ENCODE results near the gene PSMD3. TPM values are rescaled to one million over a fixed set of nuclear protein-coding genes. Genes with fewer than 3 reads are reported as not detected.

PSMD3 gene
- total RNA-seq: 10 to 100 TPM; 57.4 to 70.6 (median 65.5) TPM
- 10 to 100 TPM; 35.6 to 50.8 (median 43.5) TPM for polyA plus RNA-seq
- long read RNA-seq, donor 1, transcript PSMD3-201 (12 exons, 2,158 nt): major isoform, 20 of 58 reads
- long read RNA-seq, donor 1, partial matches to known transcripts: 37 of 58 reads
- long read RNA-seq, donor 1, other reads (novel, unspliced or antisense): 0 of 58 reads
- long read RNA-seq, donor 2, transcript PSMD3-201 (12 exons, 2,158 nt): major isoform, 19 of 27 reads
- long read RNA-seq, donor 2, partial matches to known transcripts: 8 of 27 reads
- long read RNA-seq, donor 2, other reads (novel, unspliced or antisense): 0 of 27 reads

GRCh38 chr17:39980351-39981206, at the start of gene PSMD3:
PSMD3 (plus strand) TSS chr17:39980807; CDS start chr17:39980971, 164 bp downstream.
- peaks cover 3 to 22% (median 16%) of the 10 kb centered on the region in 6 donors for H3K36me3 ChIP-seq
- H3K9me3 ChIP-seq: no peaks in the 10 kb centered on the region
- TF ChIP-seq POLR2AphosphoS5 (IDR thresholded peaks at IDR 0.05) (peak; percentile 97 to 99 (median 97)), CTCF (IDR thresholded peaks at IDR 0.05 in 8 of 11, conservative IDR thresholded peaks at IDR 0.05 in 3 of 11) (peak; percentile 79 to 99 (median 93)), POLR2A (IDR thresholded peaks at IDR 0.05) (peak; percentile 35 to 85 (median 64))
- no peaks in the 10 kb centered on the region for H3K27me3 ChIP-seq (replicated peaks in 1 of 7)
- peak; percentile 99 for DNase-seq
- peak within 1 kb of the TSS; percentile 67 to 95 (median 87) for H3K4me3 ChIP-seq
- peak within 1 kb of the TSS; percentile 91 to 98 (median 95) for H3K27ac ChIP-seq
- intact Hi-C loops (cut with DNase I; ENCODE audit: low total_unique reads): no loop called here
- peaks cover 17 to 55% (median 34%) of the 10 kb centered on the region in 6 donors for H3K4me1 ChIP-seq
- WGBS, 5 donors: 0 to 1% (median 0%) methylated on average over 48 to 84 of the region's 84 CpGs

- Histone ChIP-seq H3K4me1 (peaks cover 2 to 19% (median 10%) of the 10 kb centered on the region in 6 donors), H3K36me3 (no peaks in the 10 kb centered on the region), H3K9me3 (no peaks in the 10 kb centered on the region), H3K27me3 (replicated peaks in 1 of 7) (no peaks in the 10 kb centered on the region), H3K4me3 (no peak overlapping the region), H3K27ac (no peak overlapping the region)
- TF ChIP-seq POLR2AphosphoS5 (IDR thresholded peaks at IDR 0.05) (no peak), CTCF (IDR thresholded peaks at IDR 0.05 in 8 of 11, conservative IDR thresholded peaks at IDR 0.05 in 3 of 11) (no peak), POLR2A (IDR thresholded peaks at IDR 0.05) (no peak)
- WGBS, 5 donors: 78 to 89% (median 83%) methylated on average over 5 of the region's 5 CpGs
- intact Hi-C loops (cut with DNase I; ENCODE audit: low total_unique reads): no loop called here
- DNase-seq: no peak
Observed at GRCh38 chr17:39933912-39934311, 46.7 kb upstream of the PSMD3 start.

GRCh38 chr17:39934324-39934723, 46.3 kb upstream of the PSMD3 start:
- intact Hi-C loops (cut with DNase I; ENCODE audit: low total_unique reads): no loop called here
- 87 to 94% (median 92%) methylated on average over 5 of the region's 5 CpGs for whole genome bisulfite sequencing, 5 donors
- no peak for TF ChIP-seq POLR2AphosphoS5 (IDR thresholded peaks at IDR 0.05)
- TF ChIP-seq POLR2A (IDR thresholded peaks at IDR 0.05): no peak
- TF ChIP-seq CTCF (IDR thresholded peaks at IDR 0.05 in 8 of 11, conservative IDR thresholded peaks at IDR 0.05 in 3 of 11): no peak
- H3K4me1 ChIP-seq: peaks cover 0 to 17% (median 9%) of the 10 kb centered on the region in 6 donors
- no peak overlapping the region for H3K4me3 ChIP-seq
- no peak overlapping the region for H3K27ac ChIP-seq
- no peaks in the 10 kb centered on the region for H3K9me3 ChIP-seq
- no peaks in the 10 kb centered on the region for H3K36me3 ChIP-seq
- no peak for DNase-seq
- H3K27me3 ChIP-seq (replicated peaks in 1 of 7): no peaks in the 10 kb centered on the region

GRCh38 chr17:39935909-39936308, 44.7 kb upstream of the PSMD3 start:
- no peak for DNase-seq
- Histone ChIP-seq H3K27ac (no peak overlapping the region), H3K36me3 (no peaks in the 10 kb centered on the region), H3K27me3 (replicated peaks in 1 of 7) (no peaks in the 10 kb centered on the region), H3K4me1 (peaks cover 4 to 15% (median 9%) of the 10 kb centered on the region in 6 donors), H3K9me3 (no peaks in the 10 kb centered on the region), H3K4me3 (no peak overlapping the region)
- TF ChIP-seq POLR2A (IDR thresholded peaks at IDR 0.05) (no peak), CTCF (IDR thresholded peaks at IDR 0.05 in 8 of 11, conservative IDR thresholded peaks at IDR 0.05 in 3 of 11) (no peak), POLR2AphosphoS5 (IDR thresholded peaks at IDR 0.05) (no peak)
- WGBS, 5 donors: 62 to 85% (median 68%) methylated on average over 3 of the region's 3 CpGs
- intact Hi-C loops (cut with DNase I; ENCODE audit: low total_unique reads): no loop called here
